ACC112 (cell line): ENCODE measurements around the gene DOCK6.
"Not testable (repeated sequence)": the region's sequence is repeated elsewhere in the genome, so short reads cannot be mapped to it uniquely, and the experiment has no call there.

ENCODE experiments used
- H2AFZ ChIP-seq: fragments of 200-600 bp; sonication (generic); one replicate; pipeline ENCODE4 v1.6.0; 2017; ENCODE audit warnings: antibody characterized with exemption, low read length; ENCODE audit not compliant: unreplicated experiment
- H3K27ac ChIP-seq: fragments of 200-600 bp; sonication (generic); 2 replicates; pipeline ENCODE4 v1.5.1; 2014; ENCODE audit warnings: low read depth, mild to moderate bottlenecking, antibody characterized with exemption, low read length, moderate library complexity
- H3K27me3 ChIP-seq: fragments of 200-600 bp; sonication (generic); 2 replicates; pipeline ENCODE4 v1.6.1; 2014; ENCODE audit warnings: mild to moderate bottlenecking, antibody characterized with exemption, low read length, moderate library complexity, mixed read lengths; ENCODE audit not compliant: insufficient read depth
- H3K36me3 ChIP-seq: fragments of 200-600 bp; sonication (generic); 2 replicates; pipeline ENCODE4 v1.6.1; 2016; ENCODE audit warnings: mild to moderate bottlenecking, antibody characterized with exemption, low read length, moderate library complexity, mixed read lengths; ENCODE audit not compliant: insufficient read depth
- H3K4me1 ChIP-seq: fragments of 200-600 bp; sonication (generic); one replicate; pipeline ENCODE4 v1.6.1; 2016; ENCODE audit warnings: low read length, mixed read lengths; ENCODE audit not compliant: insufficient read depth, unreplicated experiment, control insufficient read depth
- H3K4me3 ChIP-seq: fragments of 200-600 bp; sonication (generic); 2 replicates; pipeline ENCODE4 v1.5.1; 2014; ENCODE audit warnings: mild to moderate bottlenecking, low read depth, low read length
- H3K79me2 ChIP-seq: fragments of 200-600 bp; sonication (generic); one replicate; pipeline ENCODE4 v1.6.0; 2016; ENCODE audit warnings: low read length; ENCODE audit not compliant: control insufficient read depth, unreplicated experiment, insufficient read depth

DOCK6 gene

DNA sequence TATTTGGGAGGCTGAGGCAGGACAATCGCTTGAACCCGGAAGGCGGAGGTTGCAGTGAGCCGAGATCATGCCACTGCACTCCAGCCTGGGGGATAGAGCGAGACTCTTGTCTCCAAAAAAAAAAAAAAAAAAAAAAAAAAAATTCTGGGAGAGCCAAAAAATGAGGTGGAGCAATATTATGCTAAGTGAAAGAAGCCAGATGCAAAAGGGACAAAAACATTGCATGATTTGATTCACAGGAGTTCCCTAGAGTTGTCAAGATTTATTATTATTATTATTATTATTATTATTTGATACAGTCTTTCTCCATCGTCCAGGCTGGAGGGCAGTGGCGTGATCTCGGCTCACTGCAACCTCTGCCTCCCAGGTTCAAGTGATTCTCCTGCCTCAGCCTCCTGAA, 81.3 kb downstream of the DOCK6 start:
- H3K36me3 ChIP-seq, result peaks cover 12% of the 10 kb centered on the region
- H3K4me1 ChIP-seq, result peaks cover 20% of the 10 kb centered on the region
- H3K79me2 ChIP-seq, result peaks cover 15% of the 10 kb centered on the region
- not testable (repeated sequence) for H3K27ac ChIP-seq, H3K27me3 ChIP-seq, H3K4me3 ChIP-seq, H2AFZ ChIP-seq

DNA sequence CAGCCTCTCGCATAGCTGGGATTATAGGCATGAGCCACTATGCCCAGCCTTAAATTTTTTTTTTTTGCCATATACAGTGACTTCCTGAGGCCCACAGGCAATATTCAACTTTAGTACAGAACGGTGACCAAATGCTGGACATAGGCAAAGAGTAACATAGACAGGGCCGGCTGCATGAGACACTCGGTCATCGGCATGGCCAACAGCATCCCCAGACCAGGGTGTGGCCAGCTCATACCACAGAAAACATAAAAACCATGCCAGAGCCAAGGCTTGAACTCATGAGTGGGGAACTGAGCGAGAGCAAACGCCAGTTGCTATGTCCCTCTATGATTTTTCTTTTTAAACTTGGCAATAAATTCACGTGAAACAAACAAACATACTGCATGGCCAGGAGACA, 82.0 kb downstream of the DOCK6 start:
- Histone ChIP-seq H3K36me3 (peaks cover 9% of the 10 kb centered on the region), H3K79me2 (peaks cover 15% of the 10 kb centered on the region)

DNA sequence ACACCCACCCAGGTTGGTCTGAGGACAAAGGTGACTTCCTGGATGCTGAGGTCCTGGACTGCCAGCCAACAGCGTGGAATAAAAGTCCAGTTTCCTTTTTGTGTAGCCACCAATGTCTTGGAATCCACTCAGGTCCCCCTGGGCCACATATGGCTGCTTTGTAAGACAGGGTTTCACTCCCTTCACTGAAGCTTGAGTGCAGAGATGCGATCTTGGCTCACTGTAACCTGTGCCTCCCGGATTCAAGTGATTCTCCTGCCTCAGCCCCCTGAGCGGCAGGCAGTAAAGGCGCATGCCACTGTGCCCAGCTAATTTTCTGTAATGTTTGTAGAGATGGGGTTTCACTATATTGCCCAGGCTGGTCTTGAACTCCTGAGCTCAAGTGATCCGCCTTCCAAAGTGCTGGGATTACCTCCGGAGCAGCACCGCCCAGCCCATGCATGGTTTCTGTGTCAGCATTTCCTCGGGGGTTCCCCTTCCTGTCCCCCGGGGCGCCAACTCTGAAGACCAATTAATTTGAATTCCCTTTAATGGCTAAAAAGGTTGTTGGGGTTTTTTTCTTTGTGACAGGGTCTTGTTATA, 82.5 kb downstream of the DOCK6 start:
- Histone ChIP-seq H3K27me3 (no peaks in the 10 kb centered on the region), H3K79me2 (peaks cover 15% of the 10 kb centered on the region), H3K4me3 (no peak overlapping the region), H3K4me1 (peaks cover 20% of the 10 kb centered on the region), H2AFZ (no peak overlapping the region), H3K36me3 (peaks cover 9% of the 10 kb centered on the region), H3K27ac (peak overlapping the region; percentile 8; the same call in 1 of the 2 replicates)

More for the DNA sequence above, 82.0 kb downstream of the DOCK6 start:
- peaks cover 20% of the 10 kb centered on the region for H3K4me1 ChIP-seq
- H2AFZ ChIP-seq, result no peak overlapping the region
- H3K27me3 ChIP-seq, result no peaks in the 10 kb centered on the region
- H3K4me3 ChIP-seq, result no peak overlapping the region
- peak overlapping the region; percentile 7; the same call in 1 of the 2 replicates for H3K27ac ChIP-seq

DNA sequence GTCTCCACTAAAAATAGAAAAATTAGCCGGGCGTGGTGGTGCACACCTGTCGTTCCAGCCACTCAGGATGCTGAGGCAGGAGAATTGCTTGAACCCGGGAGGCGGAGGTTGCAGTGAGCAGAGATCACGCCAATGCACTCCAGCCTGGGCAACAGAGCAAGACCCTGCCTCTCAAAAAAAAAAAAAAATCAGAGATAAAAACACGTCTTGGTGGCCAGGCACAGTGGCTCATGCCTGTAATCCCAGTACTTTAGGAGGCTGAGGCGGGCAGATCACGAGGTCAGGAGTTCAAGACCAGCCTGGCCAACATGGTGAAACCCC, 83.2 kb downstream of the DOCK6 start:
- H3K79me2 ChIP-seq, result peaks cover 15% of the 10 kb centered on the region
- not testable (repeated sequence) for H3K27me3 ChIP-seq, H3K36me3 ChIP-seq, H2AFZ ChIP-seq, H3K4me3 ChIP-seq
- H3K4me1 ChIP-seq, result peaks cover 20% of the 10 kb centered on the region
- H3K27ac ChIP-seq, result peak overlapping the region; percentile 58; the same call in 1 of the 2 replicates

DNA sequence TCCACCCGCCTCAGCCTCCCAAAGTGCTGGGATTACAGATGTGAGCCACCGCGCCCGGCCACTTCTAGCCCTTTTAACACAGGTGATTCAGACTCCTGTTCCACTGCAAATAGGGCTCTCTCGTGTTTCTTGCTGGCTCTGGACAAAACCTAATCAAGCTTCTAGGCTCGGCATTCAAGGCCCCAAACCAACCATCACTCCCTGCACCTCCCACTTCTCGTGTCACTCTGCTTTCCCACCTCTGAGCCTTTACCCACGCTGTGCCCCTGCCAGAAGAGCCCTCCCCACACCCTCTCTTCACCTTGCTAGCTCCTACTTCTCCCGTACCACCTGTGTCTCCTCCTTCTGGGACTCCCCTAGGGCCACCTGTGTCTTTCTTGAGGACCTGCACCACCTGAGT, 84.7 kb downstream of the DOCK6 start:
- Histone ChIP-seq H3K36me3 (peaks cover 6% of the 10 kb centered on the region), H3K27ac (no peak overlapping the region), H3K79me2 (peaks cover 9% of the 10 kb centered on the region), H3K4me1 (peaks cover 20% of the 10 kb centered on the region), H3K27me3 (no peaks in the 10 kb centered on the region), H2AFZ (no peak overlapping the region), H3K4me3 (no peak overlapping the region)

DNA sequence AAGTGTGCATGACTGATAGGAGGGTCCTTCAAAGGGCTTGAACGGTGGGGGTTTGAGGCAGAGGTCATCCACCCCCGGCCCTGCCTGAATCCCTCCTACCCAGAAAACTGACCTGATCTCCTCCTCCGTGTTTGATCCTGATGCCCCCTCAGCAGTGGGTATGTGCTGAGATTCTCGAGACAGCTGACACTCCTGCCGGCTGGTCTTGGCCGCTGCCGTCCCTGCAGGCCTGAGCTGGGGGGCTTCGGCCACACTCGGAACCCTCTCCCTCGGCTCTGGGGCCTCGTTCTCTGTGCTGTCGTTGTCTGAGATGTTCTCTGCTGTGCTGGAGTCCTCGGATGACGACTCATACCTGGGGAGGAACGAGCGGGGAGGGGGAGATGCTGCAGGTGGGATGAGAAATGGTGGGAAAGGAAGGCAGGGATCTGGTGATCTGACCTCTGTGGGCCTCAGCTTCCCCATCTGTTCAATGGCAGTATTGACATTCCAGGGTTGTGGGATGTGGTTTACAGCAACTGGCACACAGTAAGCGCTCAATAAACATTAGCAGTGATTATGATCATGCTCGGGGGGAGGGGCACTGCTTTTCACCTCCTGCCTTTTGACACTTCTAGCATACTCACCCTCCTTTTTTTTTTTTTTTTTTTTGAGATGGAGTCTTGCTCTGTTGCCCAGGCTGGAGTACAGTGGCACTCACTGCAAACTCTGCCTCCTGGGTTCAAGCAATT, 85.7 kb downstream of the DOCK6 start:
- Histone ChIP-seq H3K27ac (no peak overlapping the region), H3K4me1 (peaks cover 20% of the 10 kb centered on the region), H3K36me3 (peaks cover 6% of the 10 kb centered on the region), H3K79me2 (peaks cover 9% of the 10 kb centered on the region), H3K4me3 (no peak overlapping the region), H3K27me3 (no peaks in the 10 kb centered on the region), H2AFZ (no peak overlapping the region)

DNA sequence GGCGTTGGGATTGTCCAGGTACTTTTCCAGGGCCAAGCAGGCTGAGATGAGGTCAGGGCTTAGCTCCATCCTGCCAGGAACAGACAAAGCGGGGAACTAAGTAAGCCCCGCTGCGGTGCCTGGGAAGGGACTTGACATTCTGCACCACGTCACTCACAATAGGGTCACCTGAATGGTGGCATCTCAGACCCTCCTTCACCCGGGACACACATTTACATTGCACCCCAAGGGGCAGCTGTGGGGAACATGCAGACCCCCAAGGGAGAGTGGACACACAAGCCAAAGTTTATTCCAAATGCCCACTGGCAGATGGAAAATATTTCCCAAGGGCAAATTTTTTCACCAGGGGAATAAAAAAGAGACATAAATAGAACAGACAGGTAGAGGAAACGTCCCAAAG, 86.4 kb downstream of the DOCK6 start:
- peaks cover 6% of the 10 kb centered on the region for H3K36me3 ChIP-seq
- H3K79me2 ChIP-seq, result peaks cover 9% of the 10 kb centered on the region
- no peaks in the 10 kb centered on the region for H3K27me3 ChIP-seq
- peaks cover 20% of the 10 kb centered on the region for H3K4me1 ChIP-seq
- no peak overlapping the region for H3K27ac ChIP-seq
- H3K4me3 ChIP-seq, result no peak overlapping the region
- no peak overlapping the region for H2AFZ ChIP-seq

DNA sequence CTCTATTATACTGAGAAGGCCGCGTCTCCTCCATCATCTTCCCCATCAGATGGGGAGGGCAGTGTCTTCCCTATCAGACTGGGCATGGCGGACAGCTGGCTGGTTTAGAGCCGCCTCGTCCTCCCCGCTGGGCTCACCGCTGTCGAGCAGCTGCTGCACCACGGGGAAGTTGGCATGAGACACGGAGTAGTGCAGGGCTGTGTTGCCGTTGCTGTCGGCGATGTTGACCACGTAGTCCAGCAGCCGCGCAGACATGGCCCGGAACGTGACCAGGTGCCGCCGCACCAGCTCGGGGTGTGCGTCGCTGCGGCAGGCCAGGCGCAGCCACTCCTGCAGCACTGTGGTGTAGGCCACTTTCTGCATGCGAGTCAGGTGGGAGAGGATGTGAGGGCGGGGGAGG, 88.0 kb downstream of the DOCK6 start:
- no peak overlapping the region for H3K4me3 ChIP-seq
- H3K27me3 ChIP-seq, result no peaks in the 10 kb centered on the region
- H3K79me2 ChIP-seq, result no peaks in the 10 kb centered on the region
- H2AFZ ChIP-seq, result no peak overlapping the region
- H3K4me1 ChIP-seq, result peaks cover 12% of the 10 kb centered on the region
- H3K36me3 ChIP-seq, result peaks cover 11% of the 10 kb centered on the region; the same call in 1 of the 2 replicates
- no peak overlapping the region for H3K27ac ChIP-seq

DNA sequence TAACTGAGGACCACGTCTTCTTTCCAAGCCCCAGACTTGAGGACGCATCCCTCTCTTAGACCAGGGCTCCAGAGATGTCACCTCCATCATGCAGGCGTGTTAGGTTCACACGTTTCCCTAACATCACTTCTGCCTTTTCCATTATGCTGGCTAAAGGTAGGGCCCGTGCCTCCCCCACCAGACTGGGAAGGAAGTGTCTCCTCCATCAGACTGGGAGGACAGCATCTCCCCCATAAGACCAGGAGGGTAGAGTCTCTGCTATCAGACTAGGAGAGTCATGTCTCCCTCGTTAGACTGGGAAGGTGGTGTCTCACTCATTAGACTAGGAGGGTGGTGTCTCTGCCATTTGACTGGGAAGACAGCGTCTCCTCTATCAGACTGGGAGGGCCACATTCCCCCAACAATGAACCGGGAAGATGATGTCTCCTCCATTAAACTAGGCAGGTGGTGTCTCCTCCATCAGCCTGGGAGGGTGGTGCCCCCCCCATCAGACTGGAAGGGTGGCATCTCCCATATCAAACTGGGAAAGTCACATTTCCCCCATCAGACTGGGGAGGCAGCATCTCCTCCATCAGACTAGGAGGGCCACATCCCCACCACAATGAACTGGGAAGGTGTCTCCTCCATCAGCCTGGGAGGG, 88.7 kb downstream of the DOCK6 start:
- Histone ChIP-seq H3K79me2 (no peaks in the 10 kb centered on the region), H3K27ac (no peak overlapping the region), H3K27me3 (no peaks in the 10 kb centered on the region), H3K36me3 (peaks cover 11% of the 10 kb centered on the region; the same call in 1 of the 2 replicates), H3K4me1 (peaks cover 16% of the 10 kb centered on the region), H3K4me3 (no peak overlapping the region), H2AFZ (no peak overlapping the region)

DNA sequence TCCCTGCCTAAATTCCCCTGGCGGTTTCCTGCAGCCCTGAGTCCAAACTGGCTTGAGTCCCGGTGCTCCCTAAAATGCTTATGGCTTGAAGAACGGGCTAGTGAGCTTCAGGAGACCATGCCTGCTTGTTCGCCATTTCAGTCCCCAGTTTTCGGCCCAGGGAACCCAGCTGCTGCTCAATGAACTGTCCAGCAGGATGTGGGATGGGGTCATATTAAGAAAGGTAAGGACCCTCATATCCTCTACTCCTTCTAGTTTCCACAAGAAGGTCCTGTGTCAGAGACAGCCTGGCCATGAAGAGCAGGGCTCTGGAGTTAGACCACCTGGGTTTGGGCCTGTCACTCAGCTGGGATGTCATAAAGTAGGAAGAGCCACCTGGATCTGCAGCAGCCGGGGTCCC, 89.7 kb downstream of the DOCK6 start:
- peaks cover 8% of the 10 kb centered on the region; the same call in 1 of the 2 replicates for H3K36me3 ChIP-seq
- H3K27me3 ChIP-seq, result no peaks in the 10 kb centered on the region
- no peaks in the 10 kb centered on the region for H3K79me2 ChIP-seq
- peaks cover 17% of the 10 kb centered on the region for H3K4me1 ChIP-seq
- H2AFZ ChIP-seq, result no peak overlapping the region
- H3K4me3 ChIP-seq, result no peak overlapping the region
- no peak overlapping the region for H3K27ac ChIP-seq

DNA sequence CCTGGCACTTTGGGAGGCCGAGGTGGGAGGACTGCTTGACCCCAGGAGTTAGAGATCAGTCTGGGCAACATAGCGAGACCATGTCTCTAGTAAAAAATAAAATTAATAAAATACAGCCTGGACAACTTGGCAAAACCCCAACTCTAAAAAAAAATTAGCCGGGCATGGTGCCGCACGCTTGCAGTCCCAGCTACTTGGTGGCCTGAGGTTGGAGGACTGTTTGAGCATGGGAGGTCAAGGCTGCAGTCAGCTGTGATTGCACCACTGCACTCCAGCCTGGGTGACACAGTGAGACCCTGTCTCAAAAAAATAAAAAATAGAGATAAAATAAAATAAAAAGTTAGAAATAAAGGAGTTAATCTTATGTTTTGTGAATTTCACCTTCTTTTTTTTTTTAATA, 91.2 kb downstream of the DOCK6 start:
- Histone ChIP-seq H3K79me2 (no peaks in the 10 kb centered on the region), H3K36me3 (peaks cover 8% of the 10 kb centered on the region; the same call in 1 of the 2 replicates), H2AFZ (no peak overlapping the region), H3K27me3 (no peaks in the 10 kb centered on the region), H3K4me1 (peaks cover 23% of the 10 kb centered on the region), H3K4me3 (no peak overlapping the region), H3K27ac (peak overlapping the region; percentile 94)
